Neural progenitor cell (in vitro differentiated cells): ENCODE results near the gene SCRG1. TPM values are rescaled to one million over a fixed set of nuclear protein-coding genes. Genes with fewer than 3 reads are reported as not detected.

Experiments
- DNase-seq: peaks from one replicate; pipeline ENCODE4 v3.0.0-alpha.2; 2016; ENCODE audit warnings: low spot score
- H2AFZ ChIP-seq: fragments of 200-600 bp; sonication (generic); replicated peaks from 2 replicates; pipeline ENCODE4 v1.6.1; 2016; ENCODE audit warnings: antibody characterized with exemption
- H3F3A ChIP-seq: fragments of 200-600 bp; sonication (generic); 2 replicates; pipeline ENCODE4 v1.6.1; 2016; ENCODE audit warnings: antibody characterized with exemption, low read depth
- H3K27ac ChIP-seq: fragments of 200-600 bp; sonication (generic); 2 replicates; pipeline ENCODE4 v1.5.1; 2016; ENCODE audit warnings: mild to moderate bottlenecking
- H3K27me3 ChIP-seq: fragments of 200-600 bp; sonication (generic); 2 replicates; pipeline ENCODE4 v1.6.1; 2016; ENCODE audit warnings: mild to moderate bottlenecking, moderate library complexity
- H3K36me3 ChIP-seq: fragments of 200-600 bp; sonication (generic); 2 replicates; pipeline ENCODE4 v1.5.1; 2016
- H3K4me1 ChIP-seq: fragments of 200-600 bp; sonication (generic); 2 replicates; pipeline ENCODE4 v1.6.1; 2016; ENCODE audit warnings: mixed run types
- H3K4me2 ChIP-seq: fragments of 200-600 bp; sonication (generic); 2 replicates; pipeline ENCODE4 v1.6.1; 2016
- H3K4me3 ChIP-seq: fragments of 200-600 bp; sonication (generic); 2 replicates; pipeline ENCODE4 v1.5.1; 2016
- H3K79me2 ChIP-seq: fragments of 200-600 bp; sonication (generic); 2 replicates; pipeline ENCODE4 v1.6.1; 2016; ENCODE audit warnings: low read depth
- H3K9ac ChIP-seq: fragments of 200-600 bp; sonication (generic); 2 replicates; pipeline ENCODE4 v1.6.1; 2016
- H3K9me3 ChIP-seq: fragments of 200-600 bp; sonication (generic); 2 replicates; pipeline ENCODE4 v1.5.1; 2016; ENCODE audit warnings: low read depth
- H4K20me1 ChIP-seq: fragments of 200-600 bp; sonication (generic); 2 replicates; pipeline ENCODE4 v1.6.1; 2016; ENCODE audit warnings: low read depth
- H3K27ac Mint-ChIP-seq: 3 replicates; pipeline ENCODE4 v1.8.0; 2021; ENCODE audit warnings: mixed read lengths
- H3K27me3 Mint-ChIP-seq: 2 replicates; pipeline ENCODE4 v1.8.0; 2022; ENCODE audit warnings: low read depth, mild to moderate bottlenecking, inconsistent platforms, moderate library complexity, mixed read lengths; ENCODE audit not compliant: insufficient read depth
- H3K36me3 Mint-ChIP-seq: 3 replicates; pipeline ENCODE4 v1.8.0; 2021; ENCODE audit warnings: mixed read lengths
- H3K4me1 Mint-ChIP-seq: 3 replicates; pipeline ENCODE4 v1.8.0; 2021; ENCODE audit warnings: mixed read lengths
- H3K4me3 Mint-ChIP-seq: 3 replicates; pipeline ENCODE4 v1.8.0; 2021; ENCODE audit warnings: mild to moderate bottlenecking, moderate library complexity, mixed read lengths
- H3K9me3 Mint-ChIP-seq: 3 replicates; pipeline ENCODE4 v1.8.0; 2020; ENCODE audit warnings: mixed read lengths
- CTCF ChIP-seq: fragments of 200-600 bp; sonication (generic); IDR thresholded peaks from 2 replicates; pipeline ENCODE4 v1.5.1; 2017; ENCODE audit warnings: antibody characterized with exemption, mild to moderate bottlenecking
- EZH2 ChIP-seq: fragments of 200-600 bp; sonication (generic); IDR thresholded peaks from 2 replicates; pipeline ENCODE4 v1.6.1; 2017; ENCODE audit warnings: antibody characterized with exemption, mild to moderate bottlenecking, moderate library complexity
- EZH2phosphoT487 ChIP-seq: fragments of 200-600 bp; sonication (generic); IDR thresholded peaks from 2 replicates; pipeline ENCODE4 v1.6.1; 2017; ENCODE audit warnings: antibody characterized with exemption
- total RNA-seq: library from RNA; depleted of rRNA; stranded (reverse); fragments of >200 nt; gene quantifications from 2 replicates; pipeline ENCODE4 v1.2.3, GENCODE V29; 2015; ENCODE audit warnings: low replicate concordance

Gene SCRG1
- total RNA-seq, 1 donor from 2014 or later, result 0.37 TPM

GRCh38 chr4:173371292-173372192, 27.4 kb downstream of the SCRG1 start:
- Mint-ChIP-seq H3K27ac (peak overlapping the region; percentile 98), H3K9me3 (no peaks in the 10 kb centered on the region), H3K36me3 (peaks cover 14% of the 10 kb centered on the region), H3K27me3 (peaks cover 6% of the 10 kb centered on the region), H3K4me1 (peaks cover 24% of the 10 kb centered on the region), H3K4me3 (peak overlapping the region; percentile 100)
- Histone ChIP-seq H3K4me3 (peak overlapping the region; percentile 90), H3K9ac (peak overlapping the region; percentile 67), H3K4me1 (peaks cover 26% of the 10 kb centered on the region), H3K27ac (peak overlapping the region; percentile 83), H3K27me3 (no peaks in the 10 kb centered on the region), H3K36me3 (peaks cover 19% of the 10 kb centered on the region), H3F3A (peaks cover 49% of the 10 kb centered on the region), H3K4me2 (peak overlapping the region; percentile 98), H4K20me1 (peaks cover 26% of the 10 kb centered on the region), H3K79me2 (peaks cover 57% of the 10 kb centered on the region), H2AFZ (peak overlapping the region; percentile 73), H3K9me3 (no peaks in the 10 kb centered on the region)
- TF ChIP-seq CTCF (no peak), EZH2phosphoT487 (no peak), EZH2 (no peak)
- peak; percentile 83 for DNase-seq

- Histone ChIP-seq H4K20me1 (peaks cover 26% of the 10 kb centered on the region), H3K4me3 (peak within 1 kb of the TSS; percentile 90), H3K9me3 (no peaks in the 10 kb centered on the region), H3K27ac (peak within 1 kb of the TSS; percentile 85), H3K36me3 (peaks cover 17% of the 10 kb centered on the region), H2AFZ (peak within 1 kb of the TSS; percentile 73), H3K27me3 (no peaks in the 10 kb centered on the region), H3K79me2 (peaks cover 51% of the 10 kb centered on the region), H3K9ac (peak within 1 kb of the TSS; percentile 67), H3K4me1 (peaks cover 26% of the 10 kb centered on the region), H3F3A (peaks cover 49% of the 10 kb centered on the region), H3K4me2 (peak within 1 kb of the TSS; percentile 98)
- TF ChIP-seq EZH2 (no peak), CTCF (no peak), EZH2phosphoT487 (no peak)
- Mint-ChIP-seq H3K36me3 (peaks cover 8% of the 10 kb centered on the region), H3K27me3 (peaks cover 6% of the 10 kb centered on the region), H3K4me3 (peak within 1 kb of the TSS; percentile 100), H3K4me1 (peaks cover 27% of the 10 kb centered on the region), H3K9me3 (no peaks in the 10 kb centered on the region), H3K27ac (peak within 1 kb of the TSS; percentile 98)
- DNase-seq, result peak; percentile 99
Measured at GRCh38 chr4:173370477-173371291, 28.2 kb downstream of the SCRG1 start, which contains the start of gene SAP30. SAP30 (plus strand) TSS chr4:173370954; CDS start chr4:173371183, 229 bp downstream.

GRCh38 chr4:173370130-173370476, 28.8 kb downstream of the SCRG1 start:
- no peak for DNase-seq
- peak overlapping the region; percentile 69 for H3K27ac ChIP-seq

More at GRCh38 chr4:173370130-173370476, 28.8 kb downstream of the SCRG1 start:
- Mint-ChIP-seq H3K36me3 (peaks cover 6% of the 10 kb centered on the region), H3K4me3 (peak overlapping the region; percentile 100), H3K27ac (peak overlapping the region; percentile 95), H3K4me1 (peaks cover 27% of the 10 kb centered on the region), H3K27me3 (peaks cover 6% of the 10 kb centered on the region), H3K9me3 (no peaks in the 10 kb centered on the region)
- Histone ChIP-seq H2AFZ (peak overlapping the region; percentile 61), H4K20me1 (peaks cover 26% of the 10 kb centered on the region), H3K36me3 (peaks cover 13% of the 10 kb centered on the region), H3K4me3 (peak overlapping the region; percentile 90), H3F3A (peaks cover 49% of the 10 kb centered on the region), H3K9ac (peak overlapping the region; percentile 10), H3K27me3 (no peaks in the 10 kb centered on the region), H3K4me2 (peak overlapping the region; percentile 93), H3K79me2 (peaks cover 45% of the 10 kb centered on the region), H3K4me1 (peaks cover 26% of the 10 kb centered on the region), H3K9me3 (no peaks in the 10 kb centered on the region)
- no peak for TF ChIP-seq EZH2phosphoT487
- TF ChIP-seq EZH2, result no peak
- no peak for TF ChIP-seq CTCF
